ENCODE data around the gene CHN1.

CHN1 gene

DNA sequence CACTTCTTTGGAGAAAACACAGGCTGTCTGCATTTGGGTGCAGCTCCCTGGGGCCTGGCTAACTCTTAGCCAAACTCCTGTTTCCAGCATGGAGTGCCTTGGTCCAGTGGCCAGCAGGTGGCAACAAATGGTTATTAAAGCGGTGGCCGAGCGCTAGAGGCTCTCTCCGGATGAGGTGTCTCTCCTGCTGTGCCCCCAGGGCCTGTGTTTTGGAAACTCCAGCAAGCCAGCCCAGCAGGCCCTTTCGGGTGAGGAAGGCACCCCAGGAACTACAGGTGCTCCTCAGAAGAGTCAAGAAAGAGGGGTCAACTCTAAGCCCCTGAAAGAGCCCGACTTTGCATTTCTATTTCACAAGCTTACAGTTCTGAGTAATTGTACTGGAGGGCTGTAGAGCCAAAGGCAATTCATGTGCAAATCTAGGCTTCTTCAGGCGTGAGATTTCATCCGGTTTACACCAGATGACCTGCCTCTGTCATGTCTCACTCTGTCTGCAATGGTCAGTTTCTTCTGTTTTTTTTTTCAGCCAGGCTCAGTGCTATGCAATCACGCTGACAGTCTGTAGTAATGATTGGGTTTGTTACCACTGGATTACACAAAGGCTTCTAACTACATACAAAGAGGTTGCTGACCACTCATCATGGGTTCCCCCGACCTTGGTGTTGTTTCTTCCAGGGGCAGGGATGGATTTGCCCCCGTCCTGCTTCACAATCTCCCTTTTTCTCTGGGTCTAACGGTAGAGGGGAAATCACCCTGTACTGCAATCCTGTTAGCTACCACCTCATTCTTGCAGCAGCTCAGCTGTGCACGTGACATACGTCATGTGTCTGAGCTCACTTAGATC lies 233.3 kb downstream of the CHN1 start:
- TF ChIP-seq CTCF (conservative IDR thresholded peaks at IDR 0.05; ENCODE audit: low read depth, low read length), result peak; percentile 95
- peak; percentile 92 for DNase-seq (ENCODE audit: low read depth)
- H3K4me3 ChIP-seq (ENCODE audit: low read depth, low read length), result no peak overlapping the region

DNA sequence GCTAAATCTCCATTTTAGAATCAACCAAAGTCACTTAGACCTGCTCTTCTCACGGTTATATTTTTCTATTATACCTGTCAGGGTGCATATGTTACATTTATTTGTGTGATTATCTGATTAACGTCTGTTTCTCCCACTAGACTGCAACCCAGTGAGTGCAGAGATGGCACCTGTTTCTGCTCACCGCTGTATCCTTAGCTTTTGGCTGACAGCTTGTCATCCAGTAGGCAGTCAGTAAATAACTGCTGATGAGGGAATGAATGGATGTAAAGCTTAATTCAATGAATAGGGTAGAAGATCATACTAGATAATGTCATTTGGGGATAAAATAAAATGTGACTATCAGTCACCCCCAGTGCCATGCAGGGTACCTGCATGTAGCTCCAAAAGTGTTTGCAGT lies 234.0 kb downstream of the CHN1 start:
- no peak for DNase-seq (ENCODE audit: low read depth)
- no peak overlapping the region for H3K4me3 ChIP-seq (ENCODE audit: low read depth, low read length)
- no peak for TF ChIP-seq CTCF (conservative IDR thresholded peaks at IDR 0.05; ENCODE audit: low read depth, low read length)

- H3K4me3 ChIP-seq (ENCODE audit: low read depth, low read length), result no peak overlapping the region
- no peak for TF ChIP-seq CTCF (conservative IDR thresholded peaks at IDR 0.05; ENCODE audit: low read depth, low read length)
- DNase-seq (ENCODE audit: low read depth), result no peak
Measured at GRCh38 chr2:174768557-174768956, 236.6 kb downstream of the CHN1 start.

GRCh38 chr2:174766271-174766670 lies 238.9 kb downstream of the CHN1 start:
- no peak for TF ChIP-seq CTCF (conservative IDR thresholded peaks at IDR 0.05; ENCODE audit: low read depth, low read length)

GRCh38 chr2:174765576-174765975 lies 239.6 kb downstream of the CHN1 start:
- TF ChIP-seq CTCF (conservative IDR thresholded peaks at IDR 0.05; ENCODE audit: low read depth, low read length), result no peak
- no peak overlapping the region for H3K4me3 ChIP-seq (ENCODE audit: low read depth, low read length)

More at GRCh38 chr2:174766271-174766670, 238.9 kb downstream of the CHN1 start:
- no peak for DNase-seq (ENCODE audit: low read depth)
- H3K4me3 ChIP-seq (ENCODE audit: low read depth, low read length), result no peak overlapping the region

DNA sequence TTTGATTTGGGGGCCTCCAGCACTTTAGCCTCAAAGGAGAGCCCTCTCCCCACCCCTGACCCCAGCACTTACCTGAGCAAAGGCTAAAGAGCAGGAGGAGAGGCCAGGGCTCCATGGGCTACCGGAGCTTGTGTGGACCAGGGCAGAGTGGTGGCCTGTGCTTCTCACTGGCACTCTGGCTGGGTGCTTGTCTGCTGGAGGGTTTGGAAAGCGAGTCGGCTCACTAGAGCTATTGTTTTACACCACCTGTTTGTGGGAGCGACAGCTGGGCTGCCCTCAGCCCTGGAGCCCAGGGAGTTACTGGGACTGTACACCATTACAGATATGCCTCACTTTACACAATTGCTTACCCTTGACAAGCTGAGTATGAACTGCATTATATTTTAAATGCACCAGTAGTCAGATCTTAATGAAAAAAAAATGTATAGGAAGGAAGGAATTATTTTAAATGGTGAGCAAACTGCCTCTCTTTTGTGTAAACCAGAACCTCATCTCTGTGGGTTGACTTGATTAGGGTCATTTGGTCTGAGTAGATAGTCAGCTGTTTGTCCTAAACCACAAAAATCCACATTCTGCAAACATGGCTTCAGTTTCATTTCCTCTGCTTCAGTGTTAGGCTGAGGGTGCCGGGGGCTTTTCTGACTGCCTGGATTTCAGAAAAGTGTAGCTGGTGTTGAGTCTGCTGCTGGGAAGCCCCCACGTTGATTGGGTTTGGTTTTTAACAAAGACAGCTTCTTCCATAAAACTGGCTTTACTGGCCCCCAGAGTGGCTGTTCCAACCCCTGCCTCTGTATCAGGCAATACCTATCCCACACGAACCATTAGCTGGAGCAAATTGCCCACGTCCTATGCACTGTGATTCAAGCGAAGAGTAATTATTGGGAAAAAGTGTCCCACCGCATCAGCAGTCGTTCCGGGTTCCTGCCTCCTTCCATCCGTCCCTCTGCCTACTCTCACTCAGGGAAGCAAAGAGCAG lies 240.6 kb downstream of the CHN1 start, which contains the start of gene CHRNA1:
Gene CHRNA1, minus strand, starts transcription at position 193 of the 976 bp plus-strand sequence. Its CDS starts 78 bp downstream, at position 115.
- TF ChIP-seq CTCF (conservative IDR thresholded peaks at IDR 0.05; ENCODE audit: low read depth, low read length), result no peak
- peak; percentile 82 for DNase-seq (ENCODE audit: low read depth)
- no peak within 1 kb of the TSS for H3K4me3 ChIP-seq (ENCODE audit: low read depth, low read length)

More at GRCh38 chr2:174765576-174765975, 239.6 kb downstream of the CHN1 start:
- peak; percentile 42 for DNase-seq (ENCODE audit: low read depth)
